Stimulated activated CD4-positive, alpha-beta T cell treated with anti-CD3 and anti-CD28 coated beads, Interleukin-12 subunit alpha, Interleukin-12 subunit beta, amount 100 ng/mL, for 24 hours (primary cell): Measurements from ENCODE around the gene RFFL.

Source experiments
- DNase-seq, 2 experiments: peaks; one replicate each; pipeline ENCODE4 v3.0.0-alpha.2; 2020; ENCODE audit warnings: low read depth in 2 of 2

The RFFL gene

DNA sequence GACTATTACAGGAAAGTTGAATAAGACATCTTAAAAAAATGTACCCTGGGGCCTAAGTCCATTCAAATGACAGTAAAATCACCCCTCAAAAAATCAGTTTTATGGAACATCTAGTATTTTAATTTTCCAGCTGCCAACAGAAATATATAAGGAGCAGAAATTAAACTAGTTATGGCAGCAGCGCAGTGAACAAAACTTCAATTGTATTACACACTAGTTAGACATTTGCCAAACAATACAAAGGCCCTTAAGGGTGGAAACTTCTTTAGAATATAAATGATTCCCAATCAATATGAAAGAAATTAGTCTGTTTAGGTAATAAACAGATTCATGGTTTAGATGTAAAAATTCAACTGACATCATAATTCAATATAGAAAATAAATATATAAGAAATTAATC, 18.1 kb upstream of the RFFL start:
- DNase-seq = no peak

DNA sequence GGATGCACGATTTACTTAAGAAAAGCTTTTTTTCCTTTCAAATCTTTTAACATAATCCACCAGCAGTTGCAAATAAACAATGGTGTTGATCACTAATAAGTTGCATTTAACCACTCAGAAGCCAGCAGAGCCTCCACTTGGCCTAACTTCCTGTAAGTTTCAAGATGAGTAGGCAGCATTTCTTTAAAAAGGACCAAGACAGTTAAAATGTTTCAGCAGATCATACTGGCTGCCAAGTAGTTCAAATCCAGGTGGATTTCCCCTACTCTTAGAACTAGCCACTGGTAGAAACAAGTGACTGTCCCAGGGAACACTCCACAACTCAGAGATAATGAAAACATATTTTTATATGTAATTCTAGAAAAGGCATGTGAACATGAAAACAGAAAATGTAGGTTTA, 17.0 kb upstream of the RFFL start:
- no peak for DNase-seq

DNA sequence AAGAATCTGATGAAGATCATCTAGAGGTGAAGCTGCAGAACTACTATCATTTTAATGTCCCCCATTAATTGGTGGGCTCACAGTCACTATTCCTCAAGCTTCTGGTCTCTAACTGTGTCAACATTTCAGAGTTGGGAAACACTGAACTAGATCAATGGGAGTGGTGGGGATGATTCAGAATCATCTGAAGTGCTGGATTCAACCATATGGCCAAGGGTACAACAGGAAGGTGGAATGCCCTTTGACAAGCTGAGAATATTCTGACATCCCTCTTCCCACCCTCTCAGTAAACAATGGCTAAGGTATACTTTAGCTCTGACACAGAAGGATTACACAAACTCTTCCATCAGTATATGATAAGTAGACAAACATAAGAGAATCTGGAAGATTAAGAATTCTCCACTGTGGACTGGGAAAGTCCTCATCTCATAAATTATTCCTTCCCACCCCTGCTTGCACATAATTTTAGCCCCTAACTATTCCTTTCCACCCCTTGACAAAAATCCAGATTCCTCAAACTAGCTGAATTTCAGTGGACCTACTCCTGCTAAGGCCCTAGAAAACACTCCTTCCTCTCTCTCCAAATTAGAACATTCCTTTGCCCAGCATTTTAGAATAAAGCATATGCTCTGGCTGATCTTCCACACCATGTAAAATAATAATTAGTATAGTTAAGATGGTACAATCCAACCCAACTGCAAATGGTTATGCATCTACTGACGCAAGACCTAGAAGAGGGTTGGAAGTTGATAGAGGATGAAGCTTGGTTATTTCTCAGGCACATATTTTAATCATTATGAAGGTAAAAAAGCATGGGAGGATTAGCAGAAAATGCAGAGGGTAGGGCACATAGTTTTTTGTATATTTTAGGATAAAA, 16.3 kb upstream of the RFFL start:
- no peak for DNase-seq

DNA sequence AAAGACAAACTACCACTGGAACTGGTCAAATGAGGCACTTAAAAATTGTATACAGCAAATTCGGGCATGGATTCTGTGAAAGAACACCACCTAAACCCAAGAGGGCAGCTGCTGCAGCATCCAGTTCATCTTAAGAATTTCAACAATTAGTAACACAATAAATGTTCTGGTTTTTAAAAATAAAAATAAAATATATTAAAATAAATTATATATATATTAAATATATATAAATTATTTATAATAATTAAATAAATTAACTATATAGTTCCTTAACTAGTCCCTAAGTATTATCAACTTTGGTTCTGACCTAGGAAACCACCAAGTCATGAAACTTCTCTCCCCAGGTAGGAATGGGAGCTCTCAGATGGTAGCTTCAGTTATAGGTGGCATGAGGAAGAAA, 13.4 kb upstream of the RFFL start:
- no peak for DNase-seq

GRCh38 chr17:35074711-35075707, 11.5 kb upstream of the RFFL start:
- DNase-seq = no peak

- no peak for DNase-seq
Measured at GRCh38 chr17:35073991-35074627, 10.6 kb upstream of the RFFL start.

DNA sequence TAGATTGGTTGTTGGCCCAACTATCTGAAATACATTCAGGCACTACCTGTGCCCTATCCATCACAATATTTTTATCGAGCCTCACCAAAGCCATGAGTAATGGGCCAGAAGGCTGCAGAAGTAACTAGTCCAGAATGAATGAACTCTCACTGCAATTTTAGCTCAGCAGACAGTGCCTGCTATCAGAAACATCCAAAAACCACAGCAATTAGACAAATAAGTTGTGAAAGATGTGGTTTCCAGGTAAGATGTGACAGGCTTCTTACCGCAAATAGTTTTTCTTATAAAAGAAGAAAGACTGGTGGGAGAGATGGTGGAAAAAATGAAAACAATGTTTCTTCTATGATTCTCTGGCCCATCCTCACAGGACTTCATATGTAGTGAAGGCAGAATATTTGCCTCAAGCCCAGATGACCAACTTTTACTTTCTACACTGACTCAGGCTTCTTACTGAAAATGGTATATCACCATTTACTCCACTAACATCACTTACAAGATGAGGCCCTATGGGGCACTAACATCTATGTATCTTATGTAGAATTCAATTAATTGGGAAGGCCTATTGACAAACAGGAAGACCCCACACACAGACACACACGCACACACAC, 9.8 kb upstream of the RFFL start:
- DNase-seq = no peak

GRCh38 chr17:35069311-35069710, 5.8 kb upstream of the RFFL start:
- no peak for DNase-seq

- DNase-seq = no peak
Measured at GRCh38 chr17:35068249-35068648, 4.7 kb upstream of the RFFL start.

- no peak for DNase-seq
Measured at GRCh38 chr17:35065880-35066279, 2.4 kb upstream of the RFFL start.

GRCh38 chr17:35064516-35065215, 1.2 kb upstream of the RFFL start:
- no peak for DNase-seq

DNA sequence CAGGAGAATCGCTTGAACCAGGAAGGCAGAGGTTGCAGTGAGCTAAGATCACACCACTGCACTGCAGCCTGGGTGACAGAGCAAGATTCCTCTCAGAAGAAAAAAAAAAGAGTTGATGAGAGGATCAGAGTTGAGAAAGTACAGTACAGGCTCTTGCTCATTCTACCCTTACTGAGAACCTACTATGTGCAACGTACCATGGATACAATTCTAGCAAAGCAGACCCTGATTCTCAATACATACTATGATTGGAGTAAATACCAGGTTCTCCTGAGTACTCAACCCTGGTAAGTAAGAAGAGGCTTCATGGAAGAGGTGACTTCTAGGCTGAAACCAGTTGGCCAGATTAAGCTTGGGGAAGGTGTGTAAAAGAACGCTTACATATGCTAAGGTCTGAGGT, 1.2 kb downstream of the RFFL start:
- no peak for DNase-seq

GRCh38 chr17:35057332-35057915, 6.1 kb downstream of the RFFL start:
- DNase-seq = no peak

DNA sequence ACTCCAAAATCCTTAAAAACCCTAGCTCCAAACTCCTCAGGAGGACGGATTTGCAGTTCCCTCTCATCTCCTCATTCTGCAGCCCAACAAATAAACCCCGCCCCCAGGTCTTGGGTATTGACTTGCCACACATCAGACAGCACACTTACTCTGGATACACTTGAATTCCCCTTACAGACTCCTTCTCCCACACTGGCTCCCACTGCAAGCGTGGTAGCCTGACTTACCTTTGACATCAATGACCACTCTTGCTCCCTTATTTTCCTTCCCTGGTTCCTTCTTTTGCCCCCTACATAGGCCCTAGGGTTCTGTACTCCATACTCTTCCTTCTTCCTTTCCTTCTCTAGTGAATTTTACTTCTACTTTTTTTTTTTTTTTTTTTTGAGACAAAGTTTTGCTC, 7.5 kb downstream of the RFFL start:
- no peak for DNase-seq

- DNase-seq = no peak
Measured at GRCh38 chr17:35053204-35053603, 10.3 kb downstream of the RFFL start.

- DNase-seq = no peak
Measured at GRCh38 chr17:35052780-35053179, 10.7 kb downstream of the RFFL start.

DNA sequence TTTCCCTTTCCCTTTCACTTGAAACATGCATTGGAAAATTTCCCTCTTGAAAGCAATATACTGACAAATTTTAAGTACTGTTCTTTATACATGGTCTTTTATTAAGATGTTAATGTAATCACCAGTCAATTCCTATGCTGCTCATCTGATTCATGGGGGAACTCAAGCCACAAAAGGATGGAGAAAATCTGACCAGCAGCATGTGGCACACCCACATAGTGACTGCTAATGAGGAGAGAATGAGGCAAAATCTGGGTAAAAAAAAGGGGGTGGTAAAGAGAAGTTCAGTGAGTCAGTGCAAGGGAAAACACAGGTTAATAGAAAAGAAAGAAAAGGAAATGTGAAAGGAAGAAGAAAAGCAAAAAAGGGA, 11.3 kb downstream of the RFFL start:
- no peak for DNase-seq

DNA sequence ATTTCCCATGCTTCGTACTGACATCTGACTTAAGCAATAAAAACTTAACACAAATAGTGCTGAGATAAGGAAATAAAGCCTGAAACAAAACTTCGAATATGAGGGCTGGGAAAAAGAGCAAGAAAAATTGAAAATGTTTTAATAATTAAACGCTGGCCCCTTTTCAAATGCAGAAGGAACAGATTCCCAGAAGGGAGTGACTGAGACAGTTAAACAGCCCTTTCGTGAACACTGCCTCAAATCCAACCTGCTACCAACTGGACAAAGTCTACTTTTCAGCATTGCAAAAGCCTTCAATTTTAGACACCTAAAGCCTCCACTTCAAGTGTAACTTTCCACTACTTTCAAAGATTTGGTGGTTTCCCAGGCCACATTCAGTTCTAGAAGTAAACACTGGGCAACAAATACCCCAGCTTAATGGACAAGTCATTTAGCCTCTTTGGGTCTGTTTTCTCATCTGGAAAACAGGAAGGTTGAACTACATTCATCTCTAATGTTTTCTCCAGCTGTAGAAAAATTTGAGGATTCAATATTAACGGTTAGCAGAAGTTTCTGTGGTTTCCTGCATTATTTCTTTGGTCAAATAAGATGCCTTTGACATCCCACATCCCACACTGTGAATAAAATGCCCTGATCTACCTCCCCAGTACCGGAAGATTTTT, 11.8 kb downstream of the RFFL start:
- DNase-seq = no peak

DNA sequence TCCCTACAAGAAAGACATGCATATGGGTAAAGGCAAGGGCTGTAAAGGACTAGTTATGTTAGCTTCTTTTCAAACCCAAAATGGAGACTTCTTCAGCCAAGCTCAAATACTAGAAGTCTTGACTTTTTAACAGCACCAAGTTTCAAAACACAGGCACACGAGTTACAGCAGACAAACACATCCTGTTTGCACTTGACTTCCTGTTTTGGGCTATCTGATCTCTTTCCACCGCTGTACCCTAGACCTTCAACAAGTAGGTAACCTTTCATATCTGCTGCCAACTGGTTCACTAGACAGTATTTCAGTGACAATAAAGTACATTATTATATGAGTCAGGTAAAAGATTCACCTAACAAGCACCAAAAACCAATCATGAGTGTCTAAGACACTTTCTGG, 12.3 kb downstream of the RFFL start:
- no peak for DNase-seq

DNA sequence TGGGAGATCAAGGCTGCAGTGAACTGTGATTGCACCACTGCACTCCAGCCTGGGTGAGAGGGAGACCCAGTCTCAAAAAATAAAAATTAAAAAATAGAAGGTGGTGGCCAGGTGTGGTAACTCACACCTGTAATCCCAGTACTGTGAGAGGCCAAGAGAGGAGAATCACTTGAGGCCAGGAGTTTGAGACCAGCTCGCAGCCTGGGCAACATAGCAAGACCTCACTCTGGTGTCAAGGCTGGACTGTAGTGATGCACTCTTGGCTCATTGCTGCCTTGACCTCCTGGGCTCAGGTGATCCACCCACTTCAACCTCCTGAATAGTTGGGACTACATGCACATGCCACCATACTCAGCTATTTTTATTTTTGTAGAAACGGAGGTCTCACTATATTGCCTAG, 13.3 kb downstream of the RFFL start:
- no peak for DNase-seq
